Gastrocnemius medialis (tissue), 4 donors: ENCODE results near the gene ADCY2.

Source experiments
- POLR2A ChIP-seq, 2 donors: fragments of 450-650 bp; IDR thresholded peaks; one replicate each; pipeline ENCODE4 v1.6.1; 2017; ENCODE audit warnings: antibody characterized with exemption in 2 of 2, mild to moderate bottlenecking in 2 of 2, moderate library complexity in 2 of 2
- TF ChIP-seq, protein P1 (sequence below), 5 experiments: fragments of 450-650 bp in 3 of 5; fragments of 200-600 bp in 2 of 5; sonication (generic) in 2 of 5; IDR thresholded peaks in 4 of 5; conservative IDR thresholded peaks in 1 of 5; 1 replicate in 4 of 5; 2 replicates in 1 of 5; pipeline ENCODE4 v1.5.1; 2016 to 2019; ENCODE audit warnings: antibody characterized with exemption in 5 of 5, mild to moderate bottlenecking in 3 of 5, moderate library complexity in 3 of 5

DNA sequence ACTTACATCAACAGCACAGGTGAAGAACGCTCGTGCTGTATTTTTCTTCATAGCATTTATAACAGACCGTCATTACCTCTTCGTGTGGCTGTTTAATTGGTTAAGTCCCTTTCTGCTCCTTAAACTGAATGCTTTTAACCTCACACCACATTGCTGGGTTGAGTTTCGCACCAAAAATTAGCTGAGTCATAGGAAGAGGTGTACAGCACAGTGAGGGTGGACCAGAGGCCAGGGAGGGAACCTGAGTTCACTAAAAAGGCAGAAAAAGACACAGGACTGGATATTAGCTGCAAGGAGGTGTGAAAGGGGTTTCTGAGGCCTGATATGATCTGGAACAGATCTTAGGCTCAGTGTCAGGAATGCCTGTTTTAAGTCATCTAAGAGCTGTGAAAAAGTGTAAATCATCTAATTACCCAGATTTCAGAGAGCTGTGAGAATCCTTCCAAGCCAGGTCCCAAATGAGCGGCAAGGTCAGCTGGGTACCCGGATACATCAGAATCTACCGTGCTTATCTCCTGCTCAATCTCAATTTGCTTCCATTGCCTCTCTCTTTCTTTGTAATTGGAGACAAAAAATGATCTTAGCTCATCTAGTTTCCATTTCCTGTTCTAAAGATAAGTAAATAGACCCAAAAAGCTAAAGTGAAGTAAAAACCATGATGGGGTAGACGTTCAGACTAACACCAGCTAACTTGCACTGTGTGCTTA lies 462.1 kb downstream of the ADCY2 start:
- TF ChIP-seq, protein P1, sequence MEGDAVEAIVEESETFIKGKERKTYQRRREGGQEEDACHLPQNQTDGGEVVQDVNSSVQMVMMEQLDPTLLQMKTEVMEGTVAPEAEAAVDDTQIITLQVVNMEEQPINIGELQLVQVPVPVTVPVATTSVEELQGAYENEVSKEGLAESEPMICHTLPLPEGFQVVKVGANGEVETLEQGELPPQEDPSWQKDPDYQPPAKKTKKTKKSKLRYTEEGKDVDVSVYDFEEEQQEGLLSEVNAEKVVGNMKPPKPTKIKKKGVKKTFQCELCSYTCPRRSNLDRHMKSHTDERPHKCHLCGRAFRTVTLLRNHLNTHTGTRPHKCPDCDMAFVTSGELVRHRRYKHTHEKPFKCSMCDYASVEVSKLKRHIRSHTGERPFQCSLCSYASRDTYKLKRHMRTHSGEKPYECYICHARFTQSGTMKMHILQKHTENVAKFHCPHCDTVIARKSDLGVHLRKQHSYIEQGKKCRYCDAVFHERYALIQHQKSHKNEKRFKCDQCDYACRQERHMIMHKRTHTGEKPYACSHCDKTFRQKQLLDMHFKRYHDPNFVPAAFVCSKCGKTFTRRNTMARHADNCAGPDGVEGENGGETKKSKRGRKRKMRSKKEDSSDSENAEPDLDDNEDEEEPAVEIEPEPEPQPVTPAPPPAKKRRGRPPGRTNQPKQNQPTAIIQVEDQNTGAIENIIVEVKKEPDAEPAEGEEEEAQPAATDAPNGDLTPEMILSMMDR (IDR thresholded peaks at IDR 0.05 in 4 of 5, conservative IDR thresholded peaks at IDR 0.05 in 1 of 5), result no peak
- no peak for TF ChIP-seq POLR2A (IDR thresholded peaks at IDR 0.05)
